LoVo (cell line): ENCODE results near the gene ATF7IP.
A peak's percentile ranks its signal among the peaks of the same experiment; 100 is the strongest.
"Not testable (repeated sequence)": the region's sequence is repeated elsewhere in the genome, so short reads cannot be mapped to it uniquely, and the experiment has no call there.

ENCODE experiments used
- DNase-seq: peaks from one replicate; pipeline ENCODE4 v3.0.0-alpha.2; 2016; ENCODE audit warnings: low spot score

Gene ATF7IP

GRCh38 chr12:14379508-14379907 lies 14.0 kb downstream of the ATF7IP start:
- DNase-seq = no peak

DNA sequence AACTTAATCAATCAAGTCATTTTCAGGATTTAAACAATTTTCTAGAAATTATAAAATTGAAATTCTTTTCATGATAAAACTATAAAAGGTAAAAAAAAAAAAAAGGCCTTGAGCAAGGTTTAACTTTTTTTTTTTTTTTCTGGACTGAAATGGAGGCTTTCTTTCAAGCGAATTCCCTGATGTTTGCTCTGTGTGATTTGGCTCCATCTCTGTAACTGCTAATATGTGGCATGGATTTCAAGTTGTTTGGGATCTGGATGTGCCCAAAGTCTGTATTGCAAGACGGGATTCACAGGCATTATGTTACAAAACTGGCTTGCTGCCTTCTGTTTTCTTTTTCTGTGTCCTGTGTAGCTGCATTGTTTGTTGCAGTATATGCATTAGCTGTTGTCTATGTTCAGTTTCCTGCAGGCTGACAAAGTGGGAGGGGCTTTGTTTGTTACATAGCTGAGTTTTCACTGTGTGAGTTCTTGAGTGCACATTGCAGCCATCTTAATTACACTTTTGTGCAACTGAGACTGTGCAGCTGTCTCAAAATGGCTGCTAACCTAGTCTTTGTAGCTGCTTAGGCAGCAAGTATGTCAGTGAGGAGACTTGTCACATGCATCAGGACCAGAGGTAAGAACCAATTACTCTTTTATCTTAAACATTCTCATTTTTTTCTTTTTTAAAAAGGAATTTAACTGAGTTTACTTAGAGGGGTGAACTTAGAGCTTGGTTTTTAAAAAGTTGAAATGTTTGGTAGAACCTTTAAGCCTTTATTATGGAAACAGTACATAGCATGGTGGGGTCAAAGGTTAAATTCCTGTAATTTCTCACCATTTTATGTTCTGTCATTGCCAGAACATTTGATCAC lies 19.5 kb downstream of the ATF7IP start:
- DNase-seq = peak; percentile 81

- no peak for DNase-seq
Measured at GRCh38 chr12:14387219-14387871, 21.9 kb downstream of the ATF7IP start.

GRCh38 chr12:14390449-14390848 lies 25.0 kb downstream of the ATF7IP start:
- DNase-seq = no peak

- DNase-seq = no peak
Measured at GRCh38 chr12:14390870-14391530, 25.5 kb downstream of the ATF7IP start.

DNA sequence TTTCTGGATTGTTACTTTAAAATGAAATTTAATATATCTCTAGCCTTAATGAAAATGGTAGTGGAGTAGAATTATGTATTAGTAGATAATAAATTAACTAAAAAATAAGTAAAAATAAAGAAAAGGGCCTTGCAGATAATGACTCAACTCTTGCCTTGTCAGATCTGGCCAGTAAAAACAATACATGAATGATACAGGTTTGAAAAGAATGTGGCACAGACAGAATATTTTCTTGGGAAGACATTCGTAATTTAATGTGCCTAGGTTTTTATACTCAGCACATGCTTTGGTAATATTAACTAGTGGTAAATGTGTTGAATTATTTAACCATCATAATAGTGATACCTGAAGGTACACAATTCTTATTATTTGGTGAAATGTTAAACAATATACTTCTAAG lies 28.3 kb downstream of the ATF7IP start:
- DNase-seq = no peak

DNA sequence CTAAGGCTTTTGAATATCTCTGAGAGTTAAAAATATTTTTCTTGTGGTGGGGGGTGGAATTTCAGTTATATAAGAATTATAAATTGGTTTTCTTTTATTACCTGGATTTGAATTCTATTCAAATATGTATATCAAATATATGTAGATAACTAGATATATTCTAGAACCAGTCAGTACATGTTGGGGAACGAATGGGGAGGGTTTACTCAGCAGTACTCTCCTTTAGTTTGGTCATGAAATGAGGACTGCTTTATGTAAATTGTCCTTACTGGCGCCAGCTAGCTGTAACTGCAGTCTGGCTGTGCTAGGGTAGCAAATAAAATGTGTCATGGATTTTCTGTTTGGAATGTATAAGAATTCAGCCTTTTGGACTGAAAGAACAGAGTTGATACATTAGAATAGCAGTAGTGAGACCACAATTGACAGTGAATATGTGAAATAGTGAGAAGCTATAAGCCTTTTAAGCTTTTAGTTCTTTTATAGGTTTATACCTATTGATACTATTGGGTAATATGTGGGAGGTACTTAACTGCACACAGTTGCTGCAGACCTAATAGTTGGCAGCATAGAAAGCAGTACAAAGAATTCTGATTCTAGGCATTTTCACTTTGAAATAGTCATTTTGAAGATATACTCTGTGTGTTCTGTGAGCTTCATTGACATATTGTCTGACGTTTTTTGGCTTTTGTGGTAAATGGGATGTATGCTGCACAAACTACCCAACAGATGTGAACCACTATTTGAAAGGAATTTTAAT lies 29.0 kb downstream of the ATF7IP start:
- peak; percentile 53 for DNase-seq

GRCh38 chr12:14395074-14395778 lies 29.7 kb downstream of the ATF7IP start:
- DNase-seq = no peak

- DNase-seq = no peak
Measured at GRCh38 chr12:14396071-14396470, 30.6 kb downstream of the ATF7IP start.

- peak; percentile 49 for DNase-seq
Measured at GRCh38 chr12:14399871-14400270, 34.4 kb downstream of the ATF7IP start.

GRCh38 chr12:14400599-14400998 lies 35.1 kb downstream of the ATF7IP start:
- no peak for DNase-seq

DNA sequence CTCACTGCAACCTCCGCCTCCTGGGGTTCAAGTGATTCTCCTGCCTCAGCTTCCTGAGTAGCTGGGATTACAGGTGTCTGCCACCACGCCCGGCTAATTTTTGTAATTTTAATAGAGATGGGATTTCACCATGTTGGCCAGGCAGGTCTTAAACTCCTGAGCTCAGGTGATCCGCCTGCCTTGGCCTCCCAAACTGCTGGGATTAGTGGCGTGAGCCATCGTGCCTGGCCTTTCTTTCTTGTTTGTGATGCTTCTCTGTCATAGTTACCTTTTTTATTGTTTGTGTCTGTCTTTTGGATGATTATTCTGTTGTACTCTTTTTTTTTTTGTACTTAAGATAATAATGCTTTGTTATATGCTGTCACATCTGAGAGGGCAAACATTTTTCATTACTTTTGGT lies 35.8 kb downstream of the ATF7IP start:
- not testable (repeated sequence) for DNase-seq

GRCh38 chr12:14402697-14403096 lies 37.2 kb downstream of the ATF7IP start:
- no peak for DNase-seq

DNA sequence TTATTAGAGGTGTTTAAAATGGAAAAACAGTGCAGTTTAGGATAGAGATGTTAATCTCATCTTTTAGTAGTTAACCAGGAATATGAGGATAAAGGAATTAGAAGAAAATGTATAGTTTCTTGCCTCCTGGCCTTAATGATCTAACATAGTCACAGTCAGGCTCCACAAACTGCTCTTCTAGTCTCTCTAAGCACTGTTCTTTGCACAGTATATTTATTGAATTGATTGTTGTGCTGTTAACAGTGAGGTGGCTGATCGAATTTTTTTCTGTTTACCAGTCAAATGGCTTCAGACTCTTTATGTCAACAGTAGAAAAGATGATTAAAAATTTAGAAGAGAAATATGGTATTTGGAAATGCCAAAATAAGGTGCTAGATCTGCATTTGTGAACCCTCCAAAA lies 37.8 kb downstream of the ATF7IP start:
- DNase-seq = no peak

DNA sequence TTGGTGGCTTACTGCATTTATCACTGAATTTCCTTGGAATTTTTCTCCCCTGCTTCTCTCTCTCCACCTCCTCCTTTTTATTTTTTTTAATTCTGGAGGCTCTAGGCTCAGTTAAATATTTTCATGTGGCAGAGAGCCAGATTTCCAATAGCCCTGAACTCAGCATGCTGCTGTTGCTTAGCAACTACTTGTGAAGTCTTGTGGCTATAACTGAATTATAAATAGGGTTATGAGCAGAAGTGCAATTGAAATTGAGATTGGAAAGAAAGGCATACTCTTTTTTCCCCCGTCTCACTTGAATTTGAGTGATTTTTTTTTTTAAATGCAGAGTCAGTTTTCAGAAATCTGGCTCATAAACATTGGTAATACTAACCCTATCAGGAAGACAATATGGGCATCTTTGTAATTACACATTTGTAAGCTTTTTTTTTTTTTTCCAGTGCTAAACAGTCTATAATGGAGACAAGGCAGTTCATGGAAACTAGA lies 38.3 kb downstream of the ATF7IP start:
- peak; percentile 57 for DNase-seq

DNA sequence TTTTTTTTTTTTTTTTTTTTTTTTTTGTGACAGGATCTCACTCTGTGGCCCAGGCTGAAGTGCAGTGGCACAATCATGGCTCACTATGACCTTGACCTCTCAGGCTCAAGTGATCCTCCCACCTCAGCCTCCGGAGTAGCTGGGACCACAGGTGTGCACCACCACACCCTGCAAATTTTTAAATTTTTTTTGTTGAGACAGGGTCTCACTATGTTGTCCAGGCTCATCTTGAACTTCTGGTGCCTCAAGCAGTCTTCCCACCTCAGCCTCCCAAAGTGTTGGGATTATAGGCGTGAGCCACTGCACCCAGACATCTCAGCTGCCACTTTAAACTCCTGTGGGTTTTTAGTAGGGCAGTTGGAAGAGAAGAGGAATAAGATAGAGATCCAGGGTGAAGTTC lies 39.9 kb downstream of the ATF7IP start:
- DNase-seq = not testable (repeated sequence)

GRCh38 chr12:14408208-14408607 lies 42.7 kb downstream of the ATF7IP start:
- DNase-seq = no peak

DNA sequence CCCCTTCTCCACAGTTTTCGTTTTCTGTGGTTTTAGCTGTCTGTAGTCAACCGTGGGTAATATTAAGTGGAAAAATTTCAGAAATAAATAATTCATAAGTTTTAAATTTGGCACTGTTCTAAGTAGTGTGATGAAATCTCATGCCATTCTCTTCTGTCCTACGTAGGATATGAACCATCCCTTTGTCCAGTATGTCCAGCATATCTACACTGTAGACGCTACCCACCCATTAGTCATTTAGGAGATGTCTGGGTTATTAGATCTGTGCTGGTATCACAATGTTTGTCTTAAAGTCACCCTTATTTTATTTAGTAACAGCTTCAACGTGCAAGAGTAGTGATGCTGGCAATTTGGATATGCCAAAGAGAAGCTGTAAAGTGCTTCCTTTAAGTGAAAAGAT lies 44.7 kb downstream of the ATF7IP start:
- DNase-seq = no peak

DNA sequence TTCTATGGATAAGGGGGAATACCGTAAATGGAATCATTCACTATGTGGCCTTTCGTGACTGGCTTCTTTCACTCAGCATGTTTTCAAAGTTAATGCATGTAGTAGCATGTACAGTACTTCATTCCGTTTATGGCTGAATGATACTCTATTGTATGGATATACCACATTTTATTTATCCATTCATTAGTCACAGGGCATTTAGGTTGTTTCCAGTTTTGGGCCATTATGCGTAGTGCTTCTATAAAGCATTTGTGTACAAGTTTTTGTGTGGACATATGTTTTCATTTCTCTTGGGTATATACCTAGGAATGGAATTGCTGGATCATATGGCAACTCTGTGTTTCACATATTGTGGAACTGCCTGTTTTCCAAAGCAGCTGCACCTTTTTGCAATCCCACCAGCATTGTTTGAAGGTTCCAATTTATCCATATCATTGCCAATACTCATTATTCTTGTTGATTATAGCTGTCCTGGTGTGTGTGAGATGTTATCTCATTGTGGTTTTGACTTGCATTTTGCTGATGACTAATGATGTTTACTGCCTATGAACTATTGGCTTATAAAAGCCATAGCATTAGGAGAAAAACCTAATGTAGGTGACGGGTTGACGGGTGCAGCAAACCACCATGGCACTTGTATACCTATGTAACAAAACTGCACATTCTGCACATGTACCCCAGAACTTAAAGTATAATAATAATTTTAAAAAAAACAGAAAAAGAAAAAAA lies 45.5 kb downstream of the ATF7IP start:
- DNase-seq = peak; percentile 65

DNA sequence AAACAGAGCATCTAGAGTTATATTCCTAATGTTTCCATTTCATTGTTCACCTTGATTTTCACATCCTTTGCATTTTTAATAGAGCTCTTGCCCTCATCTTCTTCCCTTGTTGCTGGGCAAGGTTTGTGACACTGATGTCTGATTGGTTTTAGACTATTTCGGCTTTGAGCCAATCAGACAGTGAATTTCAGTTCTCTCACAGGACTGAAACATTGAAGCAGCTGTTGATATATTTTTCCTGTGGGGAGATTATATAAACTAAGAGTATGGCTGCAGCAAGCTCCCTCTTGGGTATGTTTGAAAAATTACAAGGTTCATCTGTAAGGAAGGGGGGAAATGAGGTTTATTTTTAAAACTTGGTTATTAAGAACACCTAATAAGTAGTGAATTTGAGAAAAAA lies 51.2 kb downstream of the ATF7IP start:
- no peak for DNase-seq

DNA sequence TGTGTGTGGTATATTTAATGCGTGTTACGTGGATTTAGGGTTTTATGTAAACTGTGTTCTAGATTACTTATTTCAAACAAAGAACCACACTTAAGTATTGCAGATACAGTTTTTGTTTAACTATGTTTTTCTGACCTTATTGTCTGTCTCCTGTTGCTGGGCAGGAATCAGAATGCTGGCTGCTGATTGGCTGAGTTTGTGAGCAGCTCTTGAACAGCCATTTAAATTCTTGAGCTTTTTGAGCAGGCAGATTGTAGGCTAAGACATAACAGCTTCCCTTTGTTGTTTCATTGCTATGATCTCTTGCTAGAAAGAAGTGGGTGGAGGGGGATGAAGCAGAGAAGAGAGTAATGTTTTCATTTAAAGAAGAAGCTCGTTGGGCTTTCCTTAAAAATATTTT lies 52.2 kb downstream of the ATF7IP start:
- DNase-seq = no peak
